ENCODE data around the gene TSHZ2.
"Not testable (repeated sequence)": the region's sequence is repeated elsewhere in the genome, so short reads cannot be mapped to it uniquely, and the experiment has no call there.

- TF ChIP-seq CTCF (IDR thresholded peaks at IDR 0.05); ZNF396 (CRISPR knock-in tag; IDR thresholded peaks at IDR 0.05; ENCODE audit: borderline replicate concordance); HMGXB4 (CRISPR knock-in tag; IDR thresholded peaks at IDR 0.05); TCF7 (CRISPR knock-in tag; IDR thresholded peaks at IDR 0.05; ENCODE audit: low read depth); MAX (CRISPR knock-in tag; IDR thresholded peaks at IDR 0.05); TEAD4 (CRISPR knock-in tag; IDR thresholded peaks at IDR 0.05); ZNF512 (CRISPR knock-in tag; IDR thresholded peaks at IDR 0.05; ENCODE audit: borderline replicate concordance); RORB (CRISPR knock-in tag; IDR thresholded peaks at IDR 0.05); TEAD1 (CRISPR knock-in tag; IDR thresholded peaks at IDR 0.05); ZNF425 (CRISPR knock-in tag; conservative IDR thresholded peaks at IDR 0.05); IRF2 (CRISPR knock-in tag; IDR thresholded peaks at IDR 0.05; ENCODE audit: borderline replicate concordance, low read depth); PRDM15 (CRISPR knock-in tag; IDR thresholded peaks at IDR 0.05); ATF6 (CRISPR knock-in tag; IDR thresholded peaks at IDR 0.05): not testable (repeated sequence)
Observed at GRCh38 chr20:53436927-53437326, 464.8 kb downstream of the TSHZ2 start.

All from WTC11 (cell line).